Activated B cell treated with CpG ODN at 0.5 μM for 24 hours (primary cell): ENCODE measurements around the gene ACTA1. TPM values are rescaled to one million over a fixed set of nuclear protein-coding genes. Genes with fewer than 3 reads are reported as not detected.
A peak's percentile ranks its signal among the peaks of the same experiment; 100 is the strongest.

Experiments
- ATAC-seq: fragments of 200-7000 bp; cut with Tn5 transposase; one replicate; pipeline ENCODE4 v1.10.0; 2021; ENCODE audit warnings: low read depth, mild to moderate bottlenecking, moderate library complexity
- CTCF ChIA-PET: fragments of 350-600 bp; sonication (Branson Sonifier 250); formaldehyde crosslinking; loops from one replicate; lab custom pipeline; 2021; ENCODE audit warnings: antibody characterized with exemption; lab: Charles Lee
- POLR2A ChIA-PET: fragments of 350-600 bp; sonication (Branson Sonifier 250); formaldehyde crosslinking; loops from one replicate; lab custom pipeline; 2021; ENCODE audit warnings: antibody characterized with exemption; lab: Charles Lee
- DNase-seq: peaks from one replicate; pipeline ENCODE4 v3.0.0; 2022
- H3K27ac Mint-ChIP-seq: one replicate; pipeline ENCODE4 v1.8.0; 2020; ENCODE audit warnings: mixed read lengths
- H3K27me3 Mint-ChIP-seq: one replicate; pipeline ENCODE4 v1.8.0; 2021; ENCODE audit warnings: mixed read lengths
- H3K36me3 Mint-ChIP-seq: one replicate; pipeline ENCODE4 v1.8.0; 2021; ENCODE audit warnings: low read depth, mixed read lengths
- H3K4me1 Mint-ChIP-seq: one replicate; pipeline ENCODE4 v1.8.0; 2021; ENCODE audit warnings: mixed read lengths
- H3K4me3 Mint-ChIP-seq: one replicate; pipeline ENCODE4 v1.8.0; 2020; ENCODE audit warnings: mild to moderate bottlenecking, mixed read lengths
- H3K9me3 Mint-ChIP-seq: one replicate; pipeline ENCODE4 v1.8.0; 2020; ENCODE audit warnings: mixed read lengths
- intact Hi-C: fragments of 100-400 bp; cut with micrococcal nuclease; formaldehyde crosslinking; loops from one replicate; pipeline ENCODE4 v1.15.1; 2024
- total RNA-seq: library from RNA; stranded (reverse); gene quantifications from 2 replicates; pipeline ENCODE4 v1.2.3, GENCODE V29; 2022
- TF ChIP-seq, protein P1 (sequence below): fragments of 200-600 bp; IDR thresholded peaks from one replicate; pipeline ENCODE4 v1.8.0; 2022; ENCODE audit warnings: antibody characterized with exemption, mild to moderate bottlenecking

Gene ACTA1
- total RNA-seq, 1 donor from 2014 or later, result 0.22 TPM

DNA sequence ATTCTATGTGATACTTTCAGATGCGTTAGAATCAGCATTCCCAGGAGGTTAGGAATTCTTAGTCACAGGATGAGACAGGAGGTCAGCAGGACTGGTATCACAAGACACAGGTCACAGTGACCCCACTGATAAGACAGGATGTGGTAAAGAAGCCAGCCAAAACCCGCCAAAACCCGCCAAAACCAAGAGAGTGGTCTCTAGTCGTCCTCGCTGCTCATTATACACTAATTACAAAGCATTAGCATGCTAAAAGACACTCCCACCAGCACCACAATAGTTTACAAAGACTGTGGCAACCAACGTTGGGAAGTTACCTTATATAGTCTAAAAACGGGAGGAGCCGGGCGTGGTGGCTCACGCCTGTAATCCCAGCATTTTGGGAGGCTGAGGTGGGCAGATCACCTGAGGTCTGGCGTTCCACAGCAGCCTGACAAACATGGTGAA, 13.9 kb upstream of the ACTA1 start:
- intact Hi-C loops, result no loop called here
- TF ChIP-seq, protein P1, sequence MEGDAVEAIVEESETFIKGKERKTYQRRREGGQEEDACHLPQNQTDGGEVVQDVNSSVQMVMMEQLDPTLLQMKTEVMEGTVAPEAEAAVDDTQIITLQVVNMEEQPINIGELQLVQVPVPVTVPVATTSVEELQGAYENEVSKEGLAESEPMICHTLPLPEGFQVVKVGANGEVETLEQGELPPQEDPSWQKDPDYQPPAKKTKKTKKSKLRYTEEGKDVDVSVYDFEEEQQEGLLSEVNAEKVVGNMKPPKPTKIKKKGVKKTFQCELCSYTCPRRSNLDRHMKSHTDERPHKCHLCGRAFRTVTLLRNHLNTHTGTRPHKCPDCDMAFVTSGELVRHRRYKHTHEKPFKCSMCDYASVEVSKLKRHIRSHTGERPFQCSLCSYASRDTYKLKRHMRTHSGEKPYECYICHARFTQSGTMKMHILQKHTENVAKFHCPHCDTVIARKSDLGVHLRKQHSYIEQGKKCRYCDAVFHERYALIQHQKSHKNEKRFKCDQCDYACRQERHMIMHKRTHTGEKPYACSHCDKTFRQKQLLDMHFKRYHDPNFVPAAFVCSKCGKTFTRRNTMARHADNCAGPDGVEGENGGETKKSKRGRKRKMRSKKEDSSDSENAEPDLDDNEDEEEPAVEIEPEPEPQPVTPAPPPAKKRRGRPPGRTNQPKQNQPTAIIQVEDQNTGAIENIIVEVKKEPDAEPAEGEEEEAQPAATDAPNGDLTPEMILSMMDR, result no peak
- peaks cover 63% of the 10 kb centered on the region for H3K36me3 Mint-ChIP-seq
- H3K4me1 Mint-ChIP-seq, result no peaks in the 10 kb centered on the region
- no peak overlapping the region for H3K4me3 Mint-ChIP-seq
- CTCF ChIA-PET, result no interaction called here
- no peaks in the 10 kb centered on the region for H3K9me3 Mint-ChIP-seq
- no peak for DNase-seq
- no peak for ATAC-seq
- no peaks in the 10 kb centered on the region for H3K27me3 Mint-ChIP-seq
- POLR2A ChIA-PET, result no interaction called here
- H3K27ac Mint-ChIP-seq, result no peak overlapping the region

DNA sequence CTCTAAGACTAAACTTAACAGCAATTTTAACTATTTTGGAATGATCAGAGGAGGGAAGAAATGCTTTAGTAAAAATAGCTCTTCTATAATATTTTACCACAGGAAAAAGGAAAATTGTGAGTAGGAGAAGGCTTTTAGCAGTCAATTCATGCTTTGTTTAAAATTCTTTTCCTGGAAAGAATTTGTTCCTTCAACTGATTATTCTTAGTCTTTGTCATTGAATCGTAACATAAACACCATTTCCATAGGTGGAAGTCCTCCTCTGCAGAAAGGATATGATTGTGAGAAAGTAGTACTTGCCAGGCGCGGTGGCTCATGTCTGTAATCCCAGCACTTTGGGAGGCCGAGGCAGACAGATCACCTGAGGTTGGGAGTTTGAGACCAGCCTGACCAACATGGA, 11.9 kb upstream of the ACTA1 start:
- no peak for ATAC-seq
- Mint-ChIP-seq H3K27ac (no peak overlapping the region), H3K9me3 (no peaks in the 10 kb centered on the region), H3K36me3 (peaks cover 66% of the 10 kb centered on the region), H3K27me3 (no peaks in the 10 kb centered on the region), H3K4me3 (no peak overlapping the region), H3K4me1 (peaks cover 5% of the 10 kb centered on the region)
- ChIA-PET POLR2A (no interaction called here), CTCF (no interaction called here)
- DNase-seq, result no peak
- TF ChIP-seq, protein P1, result no peak
- intact Hi-C loops, result no loop called here

DNA sequence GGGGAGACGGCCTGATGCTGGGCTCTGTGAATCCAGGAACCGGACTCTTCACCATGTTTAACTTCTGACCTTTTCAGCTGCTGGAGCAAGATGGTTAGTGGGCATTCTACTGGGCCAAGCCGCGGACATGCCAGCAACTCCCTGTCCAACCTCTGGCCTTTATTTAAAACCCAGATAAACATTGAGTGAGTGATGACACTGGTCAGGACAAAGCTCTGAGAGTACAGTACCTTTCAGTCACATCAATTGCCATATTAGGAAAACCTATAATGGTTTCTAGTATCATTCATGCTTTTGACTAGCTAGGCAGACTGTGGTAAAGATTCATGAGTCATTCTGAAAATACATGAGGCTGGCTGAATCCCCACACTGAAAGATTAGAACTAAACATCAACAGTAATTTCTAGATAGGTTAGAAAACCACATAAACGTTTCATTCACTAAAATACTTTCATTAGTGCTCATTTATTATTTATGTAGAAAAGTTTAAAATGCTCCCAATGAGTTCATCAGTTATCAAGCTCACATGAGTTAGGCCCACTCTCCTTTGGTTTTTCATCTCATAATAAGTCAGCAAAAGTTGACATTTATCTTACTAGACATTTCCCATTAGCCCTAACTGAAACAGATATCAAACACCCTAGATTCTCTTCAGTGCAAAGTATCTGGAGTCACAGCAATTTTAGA, 7.1 kb upstream of the ACTA1 start:
- no peaks in the 10 kb centered on the region for H3K27me3 Mint-ChIP-seq
- peak overlapping the region; percentile 67 for H3K27ac Mint-ChIP-seq
- no peak for DNase-seq
- intact Hi-C loops, result loop anchor here (1.0 kb wide), 2 partner anchors 39 to 170 kb away; partner anchors contain the start of gene RAB4A
- no peak overlapping the region for H3K4me3 Mint-ChIP-seq
- ATAC-seq, result peak; percentile 78
- TF ChIP-seq, protein P1, result no peak
- no peaks in the 10 kb centered on the region for H3K9me3 Mint-ChIP-seq
- peaks cover 8% of the 10 kb centered on the region for H3K4me1 Mint-ChIP-seq
- ChIA-PET POLR2A (interaction anchor here (0.5 to 1.6 kb wide), 4 partner anchors 39 to 182 kb away, joined by 3 to 10 read pairs (median 4); partner anchors contain the start of gene CCSAP), CTCF (interaction anchor here (1.7 to 1.8 kb wide), 2 partner anchors 41 to 183 kb away, joined by 5 to 7 read pairs; no protein-coding TSS in a partner anchor)
- H3K36me3 Mint-ChIP-seq, result peaks cover 54% of the 10 kb centered on the region

DNA sequence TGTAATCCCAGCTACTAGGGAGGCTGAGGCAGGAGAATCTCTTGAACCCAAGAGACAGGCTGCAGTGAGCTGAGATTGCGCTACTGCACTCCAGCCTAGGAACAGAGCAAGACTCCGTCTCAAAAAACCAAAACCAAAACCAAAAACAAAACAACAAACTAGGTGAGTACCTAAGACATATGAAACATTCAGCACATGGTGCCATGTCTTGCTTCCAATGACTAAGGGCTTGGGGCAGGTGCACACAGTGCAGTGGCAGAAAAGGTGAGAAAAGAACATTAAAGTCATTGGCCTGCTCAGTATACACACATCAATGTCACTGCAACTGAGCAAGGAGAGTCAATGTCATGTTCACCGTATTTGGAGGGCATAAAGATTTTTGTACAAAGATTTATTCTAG, 4.1 kb upstream of the ACTA1 start:
- DNase-seq, result no peak
- H3K4me3 Mint-ChIP-seq, result no peak overlapping the region
- peaks cover 32% of the 10 kb centered on the region for H3K36me3 Mint-ChIP-seq
- CTCF ChIA-PET, result interaction anchor here (0.6 kb wide), 1 partner anchor 77 kb away, joined by 3 read pairs; no protein-coding TSS in a partner anchor
- no peak overlapping the region for H3K27ac Mint-ChIP-seq
- TF ChIP-seq, protein P1, result no peak
- intact Hi-C loops, result no loop called here
- POLR2A ChIA-PET, result no interaction called here
- ATAC-seq, result no peak
- H3K4me1 Mint-ChIP-seq, result peaks cover 9% of the 10 kb centered on the region
- no peaks in the 10 kb centered on the region for H3K9me3 Mint-ChIP-seq
- peaks cover 15% of the 10 kb centered on the region for H3K27me3 Mint-ChIP-seq

DNA sequence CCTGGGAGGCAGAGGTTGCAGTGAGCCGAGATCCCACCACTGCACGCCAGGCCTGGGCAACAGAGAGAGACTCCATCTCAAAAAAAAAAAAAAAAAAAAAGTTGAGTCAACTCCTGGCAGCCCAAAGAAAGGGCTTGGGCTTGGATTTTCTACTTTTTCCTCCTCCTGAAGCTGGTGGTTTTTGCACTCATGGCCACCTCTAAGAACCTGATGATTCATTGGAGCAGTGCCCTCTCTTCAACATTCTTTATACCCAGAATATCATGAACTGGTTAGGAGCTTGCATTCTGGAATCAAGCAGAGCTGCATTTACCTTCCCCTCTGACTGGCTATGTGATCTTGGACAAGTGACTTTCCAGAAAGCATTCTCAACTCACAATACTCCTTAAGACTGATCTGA, 3.5 kb upstream of the ACTA1 start:
- TF ChIP-seq, protein P1, result no peak
- peaks cover 12% of the 10 kb centered on the region for H3K4me1 Mint-ChIP-seq
- DNase-seq, result no peak
- intact Hi-C loops, result no loop called here
- H3K9me3 Mint-ChIP-seq, result no peaks in the 10 kb centered on the region
- CTCF ChIA-PET, result no interaction called here
- ATAC-seq, result no peak
- POLR2A ChIA-PET, result no interaction called here
- H3K27ac Mint-ChIP-seq, result no peak overlapping the region
- peaks cover 30% of the 10 kb centered on the region for H3K36me3 Mint-ChIP-seq
- no peak overlapping the region for H3K4me3 Mint-ChIP-seq
- peaks cover 20% of the 10 kb centered on the region for H3K27me3 Mint-ChIP-seq
